ACC112 (cell line): ENCODE measurements around the gene CYP17A1.

Source experiments
- H2AFZ ChIP-seq: fragments of 200-600 bp; sonication (generic); one replicate; pipeline ENCODE4 v1.6.0; 2017; ENCODE audit warnings: antibody characterized with exemption, low read length; ENCODE audit not compliant: unreplicated experiment
- H3K27ac ChIP-seq: fragments of 200-600 bp; sonication (generic); 2 replicates; pipeline ENCODE4 v1.5.1; 2014; ENCODE audit warnings: low read depth, mild to moderate bottlenecking, antibody characterized with exemption, low read length, moderate library complexity
- H3K27me3 ChIP-seq: fragments of 200-600 bp; sonication (generic); 2 replicates; pipeline ENCODE4 v1.6.1; 2014; ENCODE audit warnings: mild to moderate bottlenecking, antibody characterized with exemption, low read length, moderate library complexity, mixed read lengths; ENCODE audit not compliant: insufficient read depth
- H3K36me3 ChIP-seq: fragments of 200-600 bp; sonication (generic); 2 replicates; pipeline ENCODE4 v1.6.1; 2016; ENCODE audit warnings: mild to moderate bottlenecking, antibody characterized with exemption, low read length, moderate library complexity, mixed read lengths; ENCODE audit not compliant: insufficient read depth
- H3K4me1 ChIP-seq: fragments of 200-600 bp; sonication (generic); one replicate; pipeline ENCODE4 v1.6.1; 2016; ENCODE audit warnings: low read length, mixed read lengths; ENCODE audit not compliant: insufficient read depth, unreplicated experiment, control insufficient read depth
- H3K4me3 ChIP-seq: fragments of 200-600 bp; sonication (generic); 2 replicates; pipeline ENCODE4 v1.5.1; 2014; ENCODE audit warnings: mild to moderate bottlenecking, low read depth, low read length
- H3K79me2 ChIP-seq: fragments of 200-600 bp; sonication (generic); one replicate; pipeline ENCODE4 v1.6.0; 2016; ENCODE audit warnings: low read length; ENCODE audit not compliant: control insufficient read depth, unreplicated experiment, insufficient read depth

Gene CYP17A1

GRCh38 chr10:102804382-102805055, 32.7 kb downstream of the CYP17A1 start:
- Histone ChIP-seq H3K79me2 (peaks cover 12% of the 10 kb centered on the region), H3K27me3 (no peaks in the 10 kb centered on the region), H3K4me3 (no peak overlapping the region), H3K4me1 (peaks cover 40% of the 10 kb centered on the region), H2AFZ (no peak overlapping the region), H3K27ac (no peak overlapping the region; the same call in 1 of the 2 replicates), H3K36me3 (peaks cover 5% of the 10 kb centered on the region)

GRCh38 chr10:102802920-102803534, 34.2 kb downstream of the CYP17A1 start:
- H3K79me2 ChIP-seq = peaks cover 7% of the 10 kb centered on the region
- peak overlapping the region; percentile 99 for H3K27ac ChIP-seq
- peaks cover 40% of the 10 kb centered on the region for H3K4me1 ChIP-seq
- H3K36me3 ChIP-seq = peaks cover 7% of the 10 kb centered on the region
- H2AFZ ChIP-seq = no peak overlapping the region
- peak overlapping the region; percentile 40; the same call in 1 of the 2 replicates for H3K4me3 ChIP-seq
- no peaks in the 10 kb centered on the region for H3K27me3 ChIP-seq

GRCh38 chr10:102801978-102802377, 35.2 kb downstream of the CYP17A1 start:
- Histone ChIP-seq H3K27me3 (no peaks in the 10 kb centered on the region), H3K36me3 (peaks cover 8% of the 10 kb centered on the region), H2AFZ (no peak overlapping the region), H3K4me1 (peaks cover 41% of the 10 kb centered on the region), H3K4me3 (no peak overlapping the region), H3K27ac (peak overlapping the region; percentile 99), H3K79me2 (peaks cover 7% of the 10 kb centered on the region)

DNA sequence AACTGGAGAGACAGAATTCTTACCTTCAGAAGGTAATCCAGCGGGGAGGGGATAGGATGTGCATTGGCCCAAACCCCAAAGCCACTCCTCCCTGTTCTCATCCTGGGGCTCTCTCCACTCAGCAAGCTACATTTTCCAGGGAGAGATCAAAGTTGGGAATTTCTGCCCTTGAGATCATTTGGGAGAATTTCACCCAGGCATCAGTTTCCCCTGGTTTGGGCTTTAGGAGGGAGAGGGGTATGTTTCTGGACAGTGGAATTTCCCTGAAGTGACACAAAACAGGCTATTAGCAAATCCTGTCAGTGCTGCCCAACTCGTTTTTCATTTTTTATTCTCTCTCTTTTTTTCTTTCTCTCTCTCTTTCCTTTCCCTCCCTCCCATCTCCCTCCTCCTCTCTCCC, 35.7 kb downstream of the CYP17A1 start:
- Histone ChIP-seq H2AFZ (no peak overlapping the region), H3K4me1 (peaks cover 46% of the 10 kb centered on the region), H3K4me3 (no peak overlapping the region), H3K27me3 (no peaks in the 10 kb centered on the region), H3K79me2 (peaks cover 7% of the 10 kb centered on the region), H3K27ac (peak overlapping the region; percentile 53; the same call in 1 of the 2 replicates), H3K36me3 (peaks cover 8% of the 10 kb centered on the region)

GRCh38 chr10:102800611-102801335, 36.4 kb downstream of the CYP17A1 start:
- H2AFZ ChIP-seq = no peak overlapping the region
- no peak overlapping the region for H3K4me3 ChIP-seq
- peaks cover 8% of the 10 kb centered on the region for H3K36me3 ChIP-seq
- peaks cover 7% of the 10 kb centered on the region for H3K79me2 ChIP-seq
- peak overlapping the region; percentile 53; the same call in 1 of the 2 replicates for H3K27ac ChIP-seq
- H3K27me3 ChIP-seq = no peaks in the 10 kb centered on the region
- H3K4me1 ChIP-seq = peaks cover 53% of the 10 kb centered on the region

DNA sequence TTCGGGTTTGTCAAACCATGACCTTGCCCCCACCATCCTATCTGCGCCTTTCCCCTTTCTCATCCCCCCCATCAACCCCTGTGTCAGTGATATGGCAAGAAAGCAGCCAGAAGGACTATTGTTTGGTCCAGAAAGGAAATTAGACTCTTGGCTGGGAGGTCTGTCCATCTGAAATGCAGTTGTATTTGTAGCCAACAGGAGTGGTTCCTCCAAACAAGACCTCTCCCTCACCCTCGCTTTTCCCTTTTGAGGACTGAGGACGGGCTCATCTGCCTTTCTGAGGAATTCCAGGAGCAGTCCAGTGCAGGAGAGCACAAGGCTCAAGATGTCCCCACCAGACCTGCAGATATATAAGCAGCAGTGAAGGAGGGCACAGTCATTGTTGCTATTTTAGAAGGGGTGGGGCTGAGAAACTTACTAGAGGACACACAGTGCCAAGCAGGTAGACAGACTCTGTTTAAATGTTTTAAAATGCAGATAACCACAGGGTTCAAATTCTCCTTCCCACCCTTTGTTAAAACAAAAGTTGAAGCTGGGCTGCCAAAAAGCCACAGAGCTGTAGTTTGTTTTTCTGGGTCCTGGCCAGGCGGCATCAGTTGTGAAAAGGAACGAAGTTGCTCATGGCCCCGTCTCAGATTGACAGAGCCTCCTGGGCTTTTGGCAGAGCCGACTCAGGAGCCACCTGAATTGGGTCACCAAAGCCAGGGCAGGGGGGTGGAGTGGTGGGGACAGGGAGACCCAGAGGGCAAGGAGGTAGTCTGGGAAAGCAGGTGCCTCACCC, 37.3 kb downstream of the CYP17A1 start:
- peaks cover 56% of the 10 kb centered on the region for H3K4me1 ChIP-seq
- peaks cover 8% of the 10 kb centered on the region for H3K36me3 ChIP-seq
- H3K27ac ChIP-seq = no peak overlapping the region; the same call in 1 of the 2 replicates

DNA sequence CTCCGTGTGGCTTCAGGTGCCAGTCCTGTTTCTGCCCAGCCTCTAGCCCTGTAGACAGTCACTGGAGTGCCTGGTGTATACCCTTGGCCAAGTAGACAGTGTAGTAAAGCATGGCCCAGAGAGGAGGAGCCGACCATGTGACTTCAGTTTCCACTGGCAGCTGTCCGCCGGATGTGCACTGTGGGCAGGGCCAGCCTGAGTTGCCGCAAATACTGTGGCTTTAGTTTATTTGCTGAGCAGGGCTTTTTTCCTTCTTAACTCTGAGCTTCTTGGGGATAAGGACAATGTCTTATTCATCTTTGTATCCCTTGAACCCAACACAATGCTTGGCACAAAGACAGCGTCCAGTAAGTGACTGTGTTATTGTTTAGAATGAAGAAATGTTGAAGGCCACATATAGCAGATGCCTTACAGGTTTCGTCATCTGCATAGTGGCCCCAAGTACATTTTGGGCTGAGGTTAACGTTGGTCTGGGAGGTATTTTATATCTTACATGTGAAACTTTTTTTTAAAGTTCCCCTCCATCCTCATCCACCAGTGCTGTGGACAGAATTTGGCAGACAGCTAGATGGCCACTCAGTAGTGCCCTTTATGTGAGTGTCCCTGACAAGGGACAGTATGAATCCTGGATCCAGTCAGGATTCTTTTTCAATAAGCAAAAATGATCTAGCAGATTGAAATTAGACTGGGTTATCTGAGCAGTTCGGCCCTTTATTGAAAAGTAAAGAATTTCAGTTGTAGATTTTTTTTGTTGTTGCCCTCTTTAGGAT, 40.6 kb downstream of the CYP17A1 start:
- peaks cover 35% of the 10 kb centered on the region for H3K4me1 ChIP-seq
- no peak overlapping the region for H2AFZ ChIP-seq
- H3K36me3 ChIP-seq = 0 out of 2 replicates have a peak, but pooled peaks cover 3% of the 10 kb centered on the region
- H3K27me3 ChIP-seq = no peaks in the 10 kb centered on the region
- H3K79me2 ChIP-seq = peaks cover 10% of the 10 kb centered on the region
- H3K27ac ChIP-seq = peak overlapping the region; percentile 33
- peak overlapping the region; percentile 24; the same call in 1 of the 2 replicates for H3K4me3 ChIP-seq

More for the DNA sequence above, 37.3 kb downstream of the CYP17A1 start:
- no peaks in the 10 kb centered on the region for H3K27me3 ChIP-seq
- H2AFZ ChIP-seq = no peak overlapping the region
- H3K79me2 ChIP-seq = peaks cover 9% of the 10 kb centered on the region
- H3K4me3 ChIP-seq = no peak overlapping the region

- no peaks in the 10 kb centered on the region for H3K27me3 ChIP-seq
- H3K79me2 ChIP-seq = peaks cover 10% of the 10 kb centered on the region
- H3K4me3 ChIP-seq = peak overlapping the region; percentile 24; the same call in 1 of the 2 replicates
- no peak overlapping the region for H2AFZ ChIP-seq
- peak overlapping the region; percentile 33 for H3K27ac ChIP-seq
- peaks cover 26% of the 10 kb centered on the region for H3K4me1 ChIP-seq
- 0 out of 2 replicates have a peak, but pooled peaks cover 3% of the 10 kb centered on the region for H3K36me3 ChIP-seq
Observed at GRCh38 chr10:102795453-102796406, 41.5 kb downstream of the CYP17A1 start.

GRCh38 chr10:102791754-102792395, 45.3 kb downstream of the CYP17A1 start:
- Histone ChIP-seq H3K27me3 (no peaks in the 10 kb centered on the region), H3K4me1 (peaks cover 14% of the 10 kb centered on the region), H3K79me2 (peaks cover 24% of the 10 kb centered on the region), H2AFZ (no peak overlapping the region), H3K4me3 (no peak overlapping the region), H3K36me3 (no peaks in the 10 kb centered on the region), H3K27ac (no peak overlapping the region)
